H1 (cell line): Measurements from ENCODE around the gene RDH14. TPM values are rescaled to one million over a fixed set of nuclear protein-coding genes. Genes with fewer than 3 reads are reported as not detected.

ENCODE experiments used
- CTCF ChIA-PET: fragments of 300-600 bp; sonication (Branson Sonifier 250); formaldehyde crosslinking; loops from one replicate; lab custom pipeline; 2021; ENCODE audit not compliant: partially characterized antibody; lab: Charles Lee
- POLR2A ChIA-PET: fragments of 300-600 bp; sonication (Branson Sonifier 250); formaldehyde crosslinking; loops from one replicate; lab custom pipeline; 2021; ENCODE audit warnings: inconsistent platforms; ENCODE audit not compliant: partially characterized antibody; lab: Charles Lee
- DNase-seq, 2 experiments: peaks; one replicate each; pipeline versions ENCODE4 v3.0.0 to v3.0.0-alpha.2; 2010 to 2022; ENCODE audit warnings: low spot score in 2 of 2, low read depth in 1 of 2, mixed read lengths in 1 of 2
- FAIRE-seq: peaks from 2 replicates; lab custom pipeline; 2011; peaks lifted over from hg19 to GRCh38; lab: Jason Lieb, UNC
- H2AFZ ChIP-seq: 2 replicates; pipeline ENCODE4 v1.8.1; 2012; ENCODE audit warnings: low read length, inconsistent platforms
- H2AK5ac ChIP-seq: 2 replicates; pipeline ENCODE4 v1.6.1; 2013; ENCODE audit warnings: low read depth, low read length
- H2BK120ac ChIP-seq: replicated peaks from 2 replicates; pipeline ENCODE3; 2013; ENCODE audit warnings: low read depth, low read length, inconsistent platforms
- H2BK12ac ChIP-seq: 2 replicates; pipeline ENCODE4 v1.6.1; 2013; ENCODE audit warnings: low read depth, low read length
- H2BK15ac ChIP-seq: 2 replicates; pipeline ENCODE4 v1.6.1; 2013; ENCODE audit warnings: low read length
- H2BK20ac ChIP-seq: 2 replicates; pipeline ENCODE4 v1.6.1; 2013; ENCODE audit warnings: low read length
- H2BK5ac ChIP-seq: 2 replicates; pipeline ENCODE4 v1.6.1; 2013; ENCODE audit warnings: low read depth, low read length
- H3K14ac ChIP-seq: 2 replicates; pipeline ENCODE4 v1.6.1; 2013; ENCODE audit warnings: inconsistent platforms; ENCODE audit not compliant: insufficient read length
- H3K18ac ChIP-seq: 2 replicates; pipeline ENCODE4 v1.6.1; 2013; ENCODE audit warnings: low read length; ENCODE audit errors: extremely low read depth
- H3K23ac ChIP-seq: 2 replicates; pipeline ENCODE4 v1.6.1; 2013; ENCODE audit warnings: inconsistent platforms; ENCODE audit not compliant: insufficient read length
- H3K23me2 ChIP-seq: 2 replicates; pipeline ENCODE4 v1.6.1; 2013; ENCODE audit warnings: low read depth, low read length
- H3K27ac ChIP-seq: 2 replicates; pipeline ENCODE4 v1.6.1; 2011; ENCODE audit warnings: low read depth, low read length, inconsistent platforms
- H3K27me3 ChIP-seq, 4 experiments: replicated peaks in 1 of 4; 1 replicate in 1 of 4; 2 replicates in 3 of 4; pipeline versions ENCODE4 v1.6.1 to v1.8.1; 2011 to 2013; ENCODE audit warnings: low read length in 3 of 4, mild to moderate bottlenecking in 3 of 4, inconsistent platforms in 2 of 4, mixed read lengths in 2 of 4, moderate library complexity in 1 of 4; ENCODE audit not compliant: control insufficient read depth in 3 of 4, insufficient read depth in 3 of 4; ENCODE audit errors: extremely low read depth in 1 of 4
- H3K36me3 ChIP-seq, 4 experiments: 2 replicates each; pipeline versions ENCODE4 v1.6.1 to v1.8.1; 2011 to 2013; ENCODE audit warnings: mild to moderate bottlenecking in 4 of 4, low read length in 3 of 4, moderate library complexity in 2 of 4, control low read depth in 1 of 4, inconsistent platforms in 1 of 4; ENCODE audit not compliant: insufficient read depth in 4 of 4, control insufficient read depth in 2 of 4
- H3K4ac ChIP-seq: replicated peaks from 2 replicates; pipeline ENCODE3; 2013; ENCODE audit warnings: low read length, low read depth, mixed read lengths, inconsistent platforms; ENCODE audit not compliant: insufficient read length
- H3K4me1 ChIP-seq, 4 experiments: replicated peaks in 1 of 4; 1 replicate in 1 of 4; 2 replicates in 3 of 4; pipeline versions ENCODE4 v1.6.1 to v1.8.1; 2011 to 2013; ENCODE audit warnings: low read length in 3 of 4, inconsistent platforms in 2 of 4, mixed read lengths in 1 of 4; ENCODE audit not compliant: insufficient read depth in 4 of 4, control insufficient read depth in 3 of 4
- H3K4me2 ChIP-seq, 2 experiments: 2 replicates each; pipeline versions ENCODE4 v1.6.1 to v1.8.1; 2011 to 2013; ENCODE audit warnings: low read depth in 2 of 2, low read length in 2 of 2, control low read depth in 1 of 2, inconsistent platforms in 1 of 2, mild to moderate bottlenecking in 1 of 2; ENCODE audit not compliant: insufficient read depth in 1 of 2
- H3K4me3 ChIP-seq, 4 experiments: fragments of 200-600, 300-600 bp in 1 of 4; sonication (generic), shearing (Covaris generic), sonication (Bioruptor Twin) in 1 of 4; 2 replicates each; pipeline versions ENCODE4 v1.5.1 to v1.8.1; 2011 to 2016; ENCODE audit warnings: low read length in 4 of 4, low read depth in 3 of 4, control low read depth in 2 of 4, inconsistent platforms in 2 of 4, mild to moderate bottlenecking in 2 of 4, mixed read lengths in 1 of 4, moderate library complexity in 1 of 4; ENCODE audit not compliant: insufficient read depth in 2 of 4; ENCODE audit errors: extremely low read depth in 1 of 4
- H3K56ac ChIP-seq: replicated peaks from 2 replicates; pipeline ENCODE3; 2013; ENCODE audit warnings: low read depth, mild to moderate bottlenecking, mixed read lengths, low read length, inconsistent platforms; ENCODE audit not compliant: insufficient read length
- H3K79me1 ChIP-seq: 2 replicates; pipeline ENCODE4 v1.6.1; 2013; ENCODE audit warnings: low read depth, low read length, control low read depth
- H3K79me2 ChIP-seq, 2 experiments: 2 replicates each; pipeline versions ENCODE4 v1.6.1 to v1.8.1; 2012 to 2013; ENCODE audit warnings: low read length in 2 of 2, mild to moderate bottlenecking in 2 of 2, inconsistent platforms in 1 of 2; ENCODE audit not compliant: insufficient read depth in 2 of 2, control insufficient read depth in 1 of 2
- H3K9ac ChIP-seq, 4 experiments: replicated peaks in 1 of 4; 1 replicate in 1 of 4; 2 replicates in 3 of 4; pipeline versions ENCODE4 v1.6.1 to v1.8.1; 2011 to 2013; ENCODE audit warnings: low read depth in 3 of 4, low read length in 3 of 4, control low read depth in 2 of 4, mild to moderate bottlenecking in 2 of 4, moderate library complexity in 2 of 4, inconsistent platforms in 1 of 4; ENCODE audit errors: extremely low read depth in 1 of 4
- H3K9me3 ChIP-seq, 2 experiments: 2 replicates each; pipeline versions ENCODE4 v1.6.1 to v1.8.1; 2012 to 2013; ENCODE audit warnings: mild to moderate bottlenecking in 2 of 2, moderate library complexity in 2 of 2, control low read depth in 1 of 2, inconsistent platforms in 1 of 2, low read depth in 1 of 2, low read length in 1 of 2, mixed read lengths in 1 of 2; ENCODE audit not compliant: insufficient read depth in 2 of 2
- H4K20me1 ChIP-seq, 2 experiments: replicated peaks in 1 of 2; 2 replicates each; pipeline versions ENCODE3 to v1.8.1; 2011 to 2013; ENCODE audit warnings: inconsistent platforms in 2 of 2, low read length in 2 of 2, mild to moderate bottlenecking in 1 of 2; ENCODE audit not compliant: insufficient read depth in 2 of 2, control insufficient read depth in 1 of 2
- H4K5ac ChIP-seq: 2 replicates; pipeline ENCODE4 v1.6.1; 2013; ENCODE audit warnings: low read length, low read depth, mixed read lengths, inconsistent platforms; ENCODE audit not compliant: insufficient read length
- H4K8ac ChIP-seq: 2 replicates; pipeline ENCODE4 v1.8.0; 2013; ENCODE audit warnings: mild to moderate bottlenecking, moderate library complexity, low read length, inconsistent platforms; ENCODE audit not compliant: insufficient read depth; ENCODE audit errors: extremely low read depth
- H4K91ac ChIP-seq: replicated peaks from 2 replicates; pipeline ENCODE3; 2013; ENCODE audit warnings: low read length, mixed read lengths, inconsistent platforms; ENCODE audit not compliant: insufficient read length
- ATF2 ChIP-seq: IDR thresholded peaks from 2 replicates; pipeline ENCODE4 v1.6.1; 2012; ENCODE audit warnings: low read length, inconsistent platforms
- CBX8 ChIP-seq: fragments of 300-800, 300-1000 bp; sonication (generic); IDR thresholded peaks from 2 replicates; pipeline ENCODE4 v1.7.1; 2016; ENCODE audit warnings: low read depth, low read length, borderline replicate concordance
- CEBPB ChIP-seq: IDR thresholded peaks from 2 replicates; pipeline ENCODE4 v1.6.1; 2012; ENCODE audit warnings: low read depth, low read length
- CTBP2 ChIP-seq: IDR thresholded peaks from 2 replicates; pipeline ENCODE4 v1.7.0; 2011; ENCODE audit warnings: borderline replicate concordance, mild to moderate bottlenecking, moderate library complexity, mixed read lengths, low read length; ENCODE audit not compliant: insufficient read depth, insufficient read length
- HDAC2 ChIP-seq, 2 experiments: fragments of 300-600 bp in 1 of 2; sonication (generic) in 1 of 2; IDR thresholded peaks; 2 replicates each; pipeline ENCODE4 v1.6.1; 2011 to 2012; ENCODE audit warnings: low read depth in 2 of 2, low read length in 2 of 2, mild to moderate bottlenecking in 2 of 2, moderate library complexity in 2 of 2, borderline replicate concordance in 1 of 2, inconsistent platforms in 1 of 2
- JUN ChIP-seq: IDR thresholded peaks from 2 replicates; pipeline ENCODE4 v1.6.1; 2011; ENCODE audit warnings: low read depth, mild to moderate bottlenecking, improper control_type of control experiment, low read length
- RAD21 ChIP-seq, 2 experiments: IDR thresholded peaks in 1 of 2; conservative IDR thresholded peaks in 1 of 2; 2 replicates each; pipeline ENCODE4 v1.6.1; 2011; ENCODE audit warnings: low read depth in 2 of 2, low read length in 2 of 2, improper control_type of control experiment in 1 of 2, inconsistent platforms in 1 of 2, mild to moderate bottlenecking in 1 of 2, moderate library complexity in 1 of 2
- SP1 ChIP-seq: IDR thresholded peaks from 2 replicates; pipeline ENCODE4 v1.6.1; 2011; ENCODE audit warnings: low read depth, low read length
- TAF7 ChIP-seq: optimal IDR thresholded peaks from 2 replicates; pipeline ENCODE3; 2011; ENCODE audit warnings: low read depth, mild to moderate bottlenecking, inconsistent platforms, low read length, moderate library complexity, borderline replicate concordance
- TEAD4 ChIP-seq: IDR thresholded peaks from 2 replicates; pipeline ENCODE4 v1.6.1; 2012; ENCODE audit warnings: low read depth, low read length, inconsistent platforms, mixed read lengths
- WGBS, 2 experiments: shearing (Covaris generic) in 1 of 2; methylation state at CpG; one replicate each; pipeline versions ENCODE4 v1.1.6 to v1.1.7; 2013 to 2015; ENCODE audit warnings: low lambda C conversion rate in 2 of 2, mixed read lengths in 2 of 2, inconsistent platforms in 1 of 2, low coverage in 1 of 2, missing lambda C conversion rate in 1 of 2; ENCODE audit not compliant: insufficient replicate concordance in 2 of 2, insufficient coverage in 1 of 2, insufficient read length in 1 of 2; ENCODE audit errors: extremely low coverage in 1 of 2, missing lambda C conversion rate in 1 of 2; 5-methylcytosine and 5-hydroxymethylcytosine counted together
- polyA plus RNA-seq, 7 experiments: library from polyadenylated mRNA; depleted of rRNA in 3 of 7; stranded (reverse) in 5 of 7; unstranded in 2 of 7; fragments of >200 nt in 5 of 7; fragments of 200-250 nt in 2 of 7; gene quantifications; 1 replicate in 5 of 7; 2 replicates in 1 of 7; 4 replicates in 1 of 7; pipeline versions ENCODE4 v1.2.1 to v1.2.3, GENCODE V29; 2011 to 2013; ENCODE audit warnings: missing spikeins in 2 of 7, mixed read lengths in 2 of 7
- total RNA-seq: library from RNA; stranded (reverse); fragmentation: NEBNext Ultra II Directional; extraction: Animal tissue kit (Norgen Biotek cat#: 25700); gene quantifications from 2 replicates; pipeline ENCODE4 v1.2.1, GENCODE V29; 2021

The RDH14 gene
- total and polyA plus RNA-seq, 2 of the 8 experiments (the other 6 are each of a cell fraction or from before 2014, with no cell fraction given), result 14.7 to 23.6 TPM

GRCh38 chr2:18557121-18557520, 3.3 kb downstream of the RDH14 start:
- Histone ChIP-seq H3K9ac (no peak overlapping the region), H3K4me1 (peaks cover 2 to 10% (median 3%) of the 10 kb centered on the region in 4 experiments; a peak in 4 of 7 replicates), H3K23ac (no peak overlapping the region), H2BK20ac (no peak overlapping the region), H4K5ac (no peak overlapping the region), H2BK5ac (no peak overlapping the region), H3K9me3 (no peaks in the 10 kb centered on the region), H3K79me2 (peaks cover 0 to 35% of the 10 kb centered on the region in 2 experiments; a peak in 3 of 4 replicates), H3K14ac (no peak overlapping the region), H2BK15ac (no peak overlapping the region), H3K27me3 (no peaks in the 10 kb centered on the region), H2AFZ (no peak overlapping the region), H3K4me3 (no peak overlapping the region), H3K27ac (no peak overlapping the region), H3K56ac (no peak overlapping the region), H2BK120ac (no peak overlapping the region), H3K23me2 (0 out of 2 replicates have a peak, but pooled peaks cover 5% of the 10 kb centered on the region), H3K79me1 (peaks cover 4% of the 10 kb centered on the region), H3K4ac (no peak overlapping the region), H4K20me1 (peaks cover 5% of the 10 kb centered on the region in 2 experiments), H3K36me3 (peaks cover 8 to 14% (median 9%) of the 10 kb centered on the region in 4 experiments; a peak in 7 of 8 replicates), H3K4me2 (no peak overlapping the region), H3K18ac (no peak overlapping the region), H4K91ac (no peak overlapping the region), H2AK5ac (no peak overlapping the region), H4K8ac (no peak overlapping the region), H2BK12ac (no peak overlapping the region)
- TF ChIP-seq TAF7, result no peak
- TF ChIP-seq RAD21 (IDR thresholded peaks at IDR 0.05 in 1 of 2, conservative IDR thresholded peaks at IDR 0.05 in 1 of 2; ENCODE audit: low read depth in 2 of 2, low read length in 2 of 2), result no peak
- TF ChIP-seq HDAC2 (IDR thresholded peaks at IDR 0.05; ENCODE audit: borderline replicate concordance in 1 of 2, low read depth in 2 of 2, low read length in 2 of 2), result no peak
- no peak for TF ChIP-seq CTBP2
- no peak for TF ChIP-seq CEBPB
- TF ChIP-seq ATF2, result no peak
- no peak for TF ChIP-seq SP1
- TF ChIP-seq JUN, result no peak
- no peak for TF ChIP-seq CBX8
- TF ChIP-seq TEAD4, result no peak
- no peak for FAIRE-seq
- DNase-seq, result no peak
- ChIA-PET CTCF (no interaction called here), POLR2A (no interaction called here)
- 100% methylated on average over 2 of the region's 2 CpGs; no CpG with 5 or more reads in 1 of the 2 experiments for WGBS, 2 experiments
